ENCODE results near the gene THAP4. TPM values are rescaled to one million over a fixed set of nuclear protein-coding genes. Genes with fewer than 3 reads are reported as not detected.

The THAP4 gene
- polyA plus RNA-seq, 3 donors: 15.1 to 25.9 (median 16.3) TPM

DNA sequence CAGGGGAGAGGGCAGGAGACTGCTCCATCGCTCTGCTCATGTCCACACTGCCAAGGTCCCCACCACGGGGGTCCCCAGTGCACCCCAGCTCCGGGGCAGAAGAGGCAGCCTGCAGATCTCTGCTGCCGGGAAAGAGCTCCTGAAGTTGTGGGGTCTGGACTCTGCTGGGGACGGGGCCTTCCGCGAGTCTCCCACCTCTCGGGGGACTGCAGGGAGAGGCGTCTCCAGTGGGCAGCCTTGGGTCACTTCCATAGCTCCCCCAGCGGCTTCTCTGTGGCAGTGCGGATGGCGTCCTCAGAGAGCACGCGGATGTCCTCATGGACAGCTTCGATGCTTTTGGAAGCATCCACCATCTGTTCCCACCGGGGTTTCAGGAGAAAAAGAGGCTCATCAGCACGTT lies 38.9 kb upstream of the THAP4 start:
- H3K4me1 Mint-ChIP-seq: no peaks in the 10 kb centered on the region
- DNase-seq: no peak
- no peak overlapping the region for H3K27ac ChIP-seq (ENCODE audit: low read depth in 1 of 2, low read length in 2 of 2)
- no peak overlapping the region for H3K4me2 ChIP-seq (replicated peaks; ENCODE audit: extremely low read depth, low read length, poor library complexity, severe bottlenecking)
- WGBS (ENCODE audit: insufficient coverage): 93% methylated on average over 17 of the region's 17 CpGs
- no peak overlapping the region for H2AFZ ChIP-seq (ENCODE audit: insufficient read depth, low read depth, low read length, poor library complexity, severe bottlenecking)
- H3K9ac ChIP-seq (ENCODE audit: insufficient read depth, low read length, poor library complexity, severe bottlenecking): no peak overlapping the region
- H3K4me3 ChIP-seq (replicated peaks in 1 of 3; ENCODE audit: low read depth in 2 of 3, low read length in 3 of 3): no peak overlapping the region
- intact Hi-C loops (cut with micrococcal nuclease): no loop called here
- TF ChIP-seq CTCF (IDR thresholded peaks at IDR 0.05): no peak
- no peaks in the 10 kb centered on the region for H3K4me1 ChIP-seq (ENCODE audit: control insufficient read depth in 1 of 2, insufficient read depth in 2 of 2, low read length in 2 of 2)
- no peaks in the 10 kb centered on the region for H4K20me1 ChIP-seq (ENCODE audit: insufficient read depth, low read length)
- H3K9me3 Mint-ChIP-seq: no peaks in the 10 kb centered on the region
- H3K4me3 Mint-ChIP-seq: no peak overlapping the region
- peaks cover 59 to 86% of the 10 kb centered on the region in 2 donors for H3K36me3 Mint-ChIP-seq
- H3K27me3 ChIP-seq (ENCODE audit: control insufficient read depth in 2 of 2, insufficient read depth in 2 of 2, low read length in 2 of 2): no peaks in the 10 kb centered on the region
- H3K27me3 Mint-ChIP-seq (ENCODE audit: low read depth in 3 of 3): peaks cover 0 to 2% (median 0%) of the 10 kb centered on the region in 3 donors
- no peaks in the 10 kb centered on the region for H3K79me2 ChIP-seq (ENCODE audit: insufficient read depth, low read length)
- H3K27ac Mint-ChIP-seq: no peak overlapping the region
- H3K9me3 ChIP-seq (replicated peaks in 1 of 2; ENCODE audit: control insufficient read depth in 1 of 2, insufficient read depth in 1 of 2, low read length in 2 of 2): no peaks in the 10 kb centered on the region
- peaks cover 57 to 90% of the 10 kb centered on the region in 2 donors for H3K36me3 ChIP-seq (replicated peaks in 1 of 2; ENCODE audit: control insufficient read depth in 1 of 2, insufficient read depth in 2 of 2, low read length in 2 of 2)

DNA sequence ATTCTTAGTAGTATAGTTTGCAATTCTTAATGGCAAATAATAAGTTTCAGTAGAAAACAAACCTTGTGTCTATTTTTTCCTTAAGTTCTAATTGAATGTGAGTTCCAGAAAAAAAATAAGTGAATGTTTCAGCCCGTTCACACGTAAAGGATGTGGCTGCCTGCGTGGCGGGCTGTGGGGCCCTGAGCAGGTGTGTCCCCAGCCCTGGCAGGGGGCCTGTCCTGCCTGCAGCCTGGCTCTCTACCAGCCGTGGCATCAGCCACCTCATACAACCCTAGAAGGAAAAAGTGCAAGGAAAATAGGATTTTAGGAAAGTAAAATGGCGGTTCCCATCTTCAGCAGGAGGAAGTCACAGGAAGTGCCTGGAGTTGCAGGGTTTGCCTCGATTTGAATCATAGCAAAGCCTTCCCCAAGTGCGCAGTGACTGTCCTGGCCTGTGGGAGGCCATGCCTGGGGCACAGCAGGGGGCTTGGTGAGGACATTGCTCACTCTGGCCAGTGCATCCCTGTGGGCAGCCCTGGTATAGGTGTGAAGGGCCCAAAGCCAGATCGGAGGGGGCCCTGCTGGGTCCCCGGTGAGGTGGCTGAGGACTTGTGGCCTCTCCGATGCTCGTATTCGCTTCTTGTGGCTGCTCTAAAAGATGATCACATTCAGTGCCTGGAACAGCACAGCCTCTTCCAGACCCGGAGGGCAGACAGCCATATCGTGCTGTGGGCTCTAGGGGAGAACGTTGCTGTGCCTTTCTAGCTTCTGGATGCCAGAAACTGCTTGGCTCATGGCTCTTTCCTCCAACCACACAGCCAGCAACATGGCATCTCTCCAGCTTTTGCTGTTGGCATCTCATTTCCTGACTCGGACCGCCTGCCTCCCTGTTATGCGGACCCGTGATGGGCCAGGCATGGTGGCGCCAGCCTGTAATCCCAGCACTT lies 37.1 kb upstream of the THAP4 start:
- intact Hi-C loops (cut with micrococcal nuclease): no loop called here
- H3K4me2 ChIP-seq (replicated peaks; ENCODE audit: extremely low read depth, low read length, poor library complexity, severe bottlenecking): no peak overlapping the region
- no peaks in the 10 kb centered on the region for H4K20me1 ChIP-seq (ENCODE audit: insufficient read depth, low read length)
- peaks cover 61 to 91% of the 10 kb centered on the region in 2 donors for H3K36me3 ChIP-seq (replicated peaks in 1 of 2; ENCODE audit: control insufficient read depth in 1 of 2, insufficient read depth in 2 of 2, low read length in 2 of 2)
- no peak for TF ChIP-seq CTCF (IDR thresholded peaks at IDR 0.05)
- Mint-ChIP-seq H3K4me3 (no peak overlapping the region), H3K36me3 (peaks cover 62 to 86% of the 10 kb centered on the region in 2 donors), H3K4me1 (no peaks in the 10 kb centered on the region), H3K27me3 (ENCODE audit: low read depth in 3 of 3) (peaks cover 0 to 2% (median 0%) of the 10 kb centered on the region in 3 donors), H3K9me3 (no peaks in the 10 kb centered on the region), H3K27ac (peak overlapping the region in 5 of 7 donors; percentile 12 to 79 (median 68))
- no peaks in the 10 kb centered on the region for H3K79me2 ChIP-seq (ENCODE audit: insufficient read depth, low read length)
- H3K9me3 ChIP-seq (replicated peaks in 1 of 2; ENCODE audit: control insufficient read depth in 1 of 2, insufficient read depth in 1 of 2, low read length in 2 of 2): no peaks in the 10 kb centered on the region
- no peak overlapping the region for H3K27ac ChIP-seq (ENCODE audit: low read depth in 1 of 2, low read length in 2 of 2)
- no peak overlapping the region for H2AFZ ChIP-seq (ENCODE audit: insufficient read depth, low read depth, low read length, poor library complexity, severe bottlenecking)
- H3K9ac ChIP-seq (ENCODE audit: insufficient read depth, low read length, poor library complexity, severe bottlenecking): no peak overlapping the region
- no peak for DNase-seq
- H3K4me3 ChIP-seq (replicated peaks in 1 of 3; ENCODE audit: low read depth in 2 of 3, low read length in 3 of 3): no peak overlapping the region
- H3K27me3 ChIP-seq (ENCODE audit: control insufficient read depth in 2 of 2, insufficient read depth in 2 of 2, low read length in 2 of 2): no peaks in the 10 kb centered on the region
- 93% methylated on average over 17 of the region's 21 CpGs for WGBS (ENCODE audit: insufficient coverage)
- H3K4me1 ChIP-seq (ENCODE audit: control insufficient read depth in 1 of 2, insufficient read depth in 2 of 2, low read length in 2 of 2): no peaks in the 10 kb centered on the region

Measured in CD14-positive monocyte (primary cell).